ENCODE results near the gene ZCCHC17.

DNA sequence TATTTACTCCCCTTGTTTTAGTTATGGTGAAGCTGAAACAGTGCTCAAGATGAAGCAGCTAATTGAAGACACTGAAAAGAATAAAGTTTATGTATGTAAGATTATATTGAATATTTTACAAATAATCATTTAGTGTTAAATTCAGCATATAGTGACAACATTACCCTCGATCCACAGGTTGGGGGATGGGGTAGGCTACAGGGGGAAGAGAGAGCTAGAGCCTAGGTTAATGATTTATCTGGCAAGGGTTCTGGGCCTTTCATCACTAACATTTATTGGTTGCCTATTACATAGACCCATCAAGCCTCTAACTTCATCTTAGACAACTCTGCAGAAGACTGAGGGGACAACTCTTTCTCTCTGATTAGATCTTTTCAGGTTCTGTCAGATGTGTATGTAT lies 21.3 kb downstream of the ZCCHC17 start:
- TF ChIP-seq EZH2 (IDR thresholded peaks at IDR 0.05; ENCODE audit: borderline replicate concordance, low read length) = no peak
- TF ChIP-seq, protein P1, sequence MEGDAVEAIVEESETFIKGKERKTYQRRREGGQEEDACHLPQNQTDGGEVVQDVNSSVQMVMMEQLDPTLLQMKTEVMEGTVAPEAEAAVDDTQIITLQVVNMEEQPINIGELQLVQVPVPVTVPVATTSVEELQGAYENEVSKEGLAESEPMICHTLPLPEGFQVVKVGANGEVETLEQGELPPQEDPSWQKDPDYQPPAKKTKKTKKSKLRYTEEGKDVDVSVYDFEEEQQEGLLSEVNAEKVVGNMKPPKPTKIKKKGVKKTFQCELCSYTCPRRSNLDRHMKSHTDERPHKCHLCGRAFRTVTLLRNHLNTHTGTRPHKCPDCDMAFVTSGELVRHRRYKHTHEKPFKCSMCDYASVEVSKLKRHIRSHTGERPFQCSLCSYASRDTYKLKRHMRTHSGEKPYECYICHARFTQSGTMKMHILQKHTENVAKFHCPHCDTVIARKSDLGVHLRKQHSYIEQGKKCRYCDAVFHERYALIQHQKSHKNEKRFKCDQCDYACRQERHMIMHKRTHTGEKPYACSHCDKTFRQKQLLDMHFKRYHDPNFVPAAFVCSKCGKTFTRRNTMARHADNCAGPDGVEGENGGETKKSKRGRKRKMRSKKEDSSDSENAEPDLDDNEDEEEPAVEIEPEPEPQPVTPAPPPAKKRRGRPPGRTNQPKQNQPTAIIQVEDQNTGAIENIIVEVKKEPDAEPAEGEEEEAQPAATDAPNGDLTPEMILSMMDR (conservative IDR thresholded peaks at IDR 0.05 in 1 of 2, IDR thresholded peaks at IDR 0.05 in 1 of 2; ENCODE audit: extremely low read depth in 1 of 2, insufficient read depth in 1 of 2, low read depth in 1 of 2, low read length in 2 of 2) = no peak

Data from mammary epithelial cell (primary cell).